K562 (cell line): ENCODE measurements around the gene CRHR1.

ENCODE experiments used
- ATF2 ChIP-seq: sonication (generic); formaldehyde crosslinking; IDR thresholded peaks from 2 replicates; pipeline ENCODE4 v1.8.1; 2022; ENCODE audit warnings: missing genetic modification reagents
- HDGF ChIP-seq: fragments of 450-650 bp; IDR thresholded peaks from 2 replicates; pipeline ENCODE4 v1.6.1; 2016
- STAG1 ChIP-seq: sonication (generic); formaldehyde crosslinking; IDR thresholded peaks from 2 replicates; pipeline ENCODE4 v1.5.0; 2020; ENCODE audit warnings: missing genetic modification reagents, borderline replicate concordance
- TCF7L2 ChIP-seq: fragments of 150-350 bp; IDR thresholded peaks from 2 replicates; pipeline ENCODE4 v1.6.1; 2016; ENCODE audit warnings: low read depth, mild to moderate bottlenecking, low read length, moderate library complexity
- ZFP36 ChIP-seq: fragments of 150-350 bp; IDR thresholded peaks from 2 replicates; pipeline ENCODE4 v1.6.1; 2018; ENCODE audit warnings: low read length, low read depth; ENCODE audit not compliant: partially characterized antibody
- ZNF395 ChIP-seq: fragments of 200-800 bp; sonication (Bioruptor generic); IDR thresholded peaks from 2 replicates; pipeline ENCODE4 v1.6.1; 2017; ENCODE audit warnings: missing genetic modification characterization, missing compliant biosample characterization
- ZNF778 ChIP-seq: fragments of 450-650 bp; formaldehyde crosslinking; IDR thresholded peaks from 2 replicates; pipeline ENCODE4 v1.4.0; 2020; ENCODE audit warnings: mild to moderate bottlenecking, moderate library complexity

- TF ChIP-seq ZNF778: no peak
- no peak for TF ChIP-seq ATF2 (CRISPR knock-in tag)
- no peak for TF ChIP-seq TCF7L2
- no peak for TF ChIP-seq ZFP36
- no peak for TF ChIP-seq STAG1 (CRISPR knock-in tag)
- TF ChIP-seq HDGF: no peak
- TF ChIP-seq ZNF395: no peak
Observed at GRCh38 chr17:45848868-45849535, 64.9 kb downstream of the CRHR1 start.
